ENCODE data around the gene ADGRL3.
"Not testable (repeated sequence)": the region's sequence is repeated elsewhere in the genome, so short reads cannot be mapped to it uniquely, and the experiment has no call there.

ADGRL3 gene

DNA sequence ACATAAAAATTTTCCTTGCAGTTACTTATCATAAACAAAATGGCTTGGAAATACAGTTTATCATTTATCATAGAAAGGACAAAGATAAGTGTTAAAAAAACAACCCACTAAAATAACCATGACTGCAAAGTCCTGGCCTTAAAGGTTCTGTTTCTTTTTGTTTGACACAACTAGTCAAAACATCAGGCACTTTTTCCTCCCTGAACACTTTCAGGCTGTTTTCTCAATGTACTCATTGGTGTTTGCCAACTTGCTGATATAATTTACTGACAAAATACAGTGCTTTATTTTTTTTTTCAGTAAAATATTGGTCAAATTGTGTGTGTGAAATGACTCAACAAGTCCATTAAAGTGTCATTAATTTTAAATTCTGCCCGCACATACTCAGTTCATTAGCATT lies 156.6 kb downstream of the ADGRL3 start:
- Histone ChIP-seq H3K27ac (no peak overlapping the region), H3K27me3 (ENCODE audit: insufficient read depth, low read depth) (no peaks in the 10 kb centered on the region), H3K79me2 (ENCODE audit: insufficient read depth, low read depth) (no peaks in the 10 kb centered on the region), H3K4me3 (IDR thresholded peaks at IDR 0.05; ENCODE audit: insufficient read depth, low read depth, low read length) (no peak overlapping the region), H3K9ac (no peak overlapping the region), H3K36me3 (ENCODE audit: insufficient read depth) (no peaks in the 10 kb centered on the region), H3K4me2 (no peak overlapping the region), H3K4me1 (ENCODE audit: low read depth, poor library complexity, severe bottlenecking) (no peaks in the 10 kb centered on the region), H2AFZ (ENCODE audit: low read depth) (no peak overlapping the region), H4K20me1 (ENCODE audit: insufficient read depth) (no peaks in the 10 kb centered on the region)
- TF ChIP-seq, protein P1, sequence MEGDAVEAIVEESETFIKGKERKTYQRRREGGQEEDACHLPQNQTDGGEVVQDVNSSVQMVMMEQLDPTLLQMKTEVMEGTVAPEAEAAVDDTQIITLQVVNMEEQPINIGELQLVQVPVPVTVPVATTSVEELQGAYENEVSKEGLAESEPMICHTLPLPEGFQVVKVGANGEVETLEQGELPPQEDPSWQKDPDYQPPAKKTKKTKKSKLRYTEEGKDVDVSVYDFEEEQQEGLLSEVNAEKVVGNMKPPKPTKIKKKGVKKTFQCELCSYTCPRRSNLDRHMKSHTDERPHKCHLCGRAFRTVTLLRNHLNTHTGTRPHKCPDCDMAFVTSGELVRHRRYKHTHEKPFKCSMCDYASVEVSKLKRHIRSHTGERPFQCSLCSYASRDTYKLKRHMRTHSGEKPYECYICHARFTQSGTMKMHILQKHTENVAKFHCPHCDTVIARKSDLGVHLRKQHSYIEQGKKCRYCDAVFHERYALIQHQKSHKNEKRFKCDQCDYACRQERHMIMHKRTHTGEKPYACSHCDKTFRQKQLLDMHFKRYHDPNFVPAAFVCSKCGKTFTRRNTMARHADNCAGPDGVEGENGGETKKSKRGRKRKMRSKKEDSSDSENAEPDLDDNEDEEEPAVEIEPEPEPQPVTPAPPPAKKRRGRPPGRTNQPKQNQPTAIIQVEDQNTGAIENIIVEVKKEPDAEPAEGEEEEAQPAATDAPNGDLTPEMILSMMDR (conservative IDR thresholded peaks at IDR 0.05; ENCODE audit: low read depth, low read length) = no peak

DNA sequence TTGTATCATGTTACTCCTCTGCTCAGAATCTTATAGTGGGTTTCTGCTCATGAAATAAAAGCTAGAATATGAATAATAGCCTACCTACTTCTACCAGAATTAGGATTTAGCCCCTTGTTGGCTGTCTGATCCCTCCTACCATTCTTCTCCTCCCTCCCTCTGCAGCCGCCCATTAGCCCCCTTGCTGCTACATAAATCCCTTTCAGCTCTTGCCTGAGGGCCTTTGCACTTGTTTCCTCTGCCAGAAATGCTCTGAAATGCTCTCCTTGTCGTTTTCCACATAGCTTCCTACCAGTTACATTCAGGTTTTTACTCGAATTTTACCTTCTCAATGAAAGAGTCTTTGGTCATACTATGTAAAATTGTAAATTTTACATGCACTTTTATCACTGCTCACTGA lies 159.2 kb downstream of the ADGRL3 start:
- H3K9ac ChIP-seq = no peak overlapping the region
- no peak overlapping the region for H3K4me3 ChIP-seq (IDR thresholded peaks at IDR 0.05; ENCODE audit: insufficient read depth, low read depth, low read length)
- no peaks in the 10 kb centered on the region for H3K79me2 ChIP-seq (ENCODE audit: insufficient read depth, low read depth)
- H2AFZ ChIP-seq (ENCODE audit: low read depth) = no peak overlapping the region
- H4K20me1 ChIP-seq (ENCODE audit: insufficient read depth) = no peaks in the 10 kb centered on the region
- H3K36me3 ChIP-seq (ENCODE audit: insufficient read depth) = no peaks in the 10 kb centered on the region
- H3K27ac ChIP-seq = no peak overlapping the region
- H3K4me1 ChIP-seq (ENCODE audit: low read depth, poor library complexity, severe bottlenecking) = no peaks in the 10 kb centered on the region
- TF ChIP-seq, protein P1 (conservative IDR thresholded peaks at IDR 0.05; ENCODE audit: low read depth, low read length) = no peak
- H3K4me2 ChIP-seq = no peak overlapping the region
- no peaks in the 10 kb centered on the region for H3K27me3 ChIP-seq (ENCODE audit: insufficient read depth, low read depth)

DNA sequence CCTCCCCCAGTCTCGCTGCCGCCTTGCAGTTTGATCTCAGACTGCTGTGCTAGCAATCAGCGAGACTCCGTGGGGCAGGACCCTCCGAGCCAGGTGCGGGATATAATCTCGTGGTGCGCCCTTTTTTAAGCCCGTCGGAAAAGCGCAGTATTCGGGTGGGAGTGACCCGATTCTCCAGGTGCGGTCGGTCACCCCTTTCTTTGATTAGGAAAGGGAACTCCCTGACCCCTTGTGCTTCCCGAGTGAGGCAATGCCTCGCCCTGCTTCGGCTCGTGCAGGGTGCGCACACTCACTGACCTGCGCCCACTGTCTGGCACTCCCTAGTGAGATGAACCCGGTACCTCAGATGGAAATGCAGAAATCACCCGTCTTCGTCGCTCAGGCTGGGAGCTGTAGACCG lies 172.7 kb downstream of the ADGRL3 start:
- not testable (repeated sequence) for H3K9ac ChIP-seq; H4K20me1 ChIP-seq (ENCODE audit: insufficient read depth); H3K79me2 ChIP-seq (ENCODE audit: insufficient read depth, low read depth); H2AFZ ChIP-seq (ENCODE audit: low read depth); H3K4me2 ChIP-seq; H3K4me1 ChIP-seq (ENCODE audit: low read depth, poor library complexity, severe bottlenecking); H3K27ac ChIP-seq; H3K27me3 ChIP-seq (ENCODE audit: insufficient read depth, low read depth); H3K36me3 ChIP-seq (ENCODE audit: insufficient read depth); H3K4me3 ChIP-seq (IDR thresholded peaks at IDR 0.05; ENCODE audit: insufficient read depth, low read depth, low read length)

DNA sequence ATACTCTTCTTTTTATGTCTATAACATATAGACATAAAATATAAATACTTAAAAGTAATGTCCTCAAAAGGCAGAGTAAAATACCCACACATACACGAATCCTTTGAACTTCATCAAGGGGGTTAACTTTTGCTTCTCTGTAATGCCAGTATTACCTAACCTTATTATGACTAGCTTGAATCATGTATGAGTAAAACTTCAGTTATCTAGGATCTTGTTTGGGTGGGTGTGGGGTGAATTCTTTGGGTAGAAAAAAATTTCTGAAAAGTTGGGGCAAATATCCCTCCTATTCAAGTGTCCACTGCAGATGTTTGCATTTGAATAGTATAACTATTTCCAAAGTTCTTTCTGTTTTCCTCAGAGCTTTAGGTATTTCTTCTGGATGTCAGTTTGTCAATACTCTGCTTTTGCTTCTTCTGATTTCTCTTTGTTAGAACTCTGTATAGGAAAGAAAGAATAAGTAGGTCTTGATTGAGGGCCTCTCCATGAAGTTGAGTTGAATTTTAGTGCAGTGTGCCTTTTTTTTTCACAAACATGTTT lies 173.8 kb downstream of the ADGRL3 start:
- no peaks in the 10 kb centered on the region for H3K27me3 ChIP-seq (ENCODE audit: insufficient read depth, low read depth)
- no peak overlapping the region for H3K9ac ChIP-seq
- no peak overlapping the region for H3K4me3 ChIP-seq (IDR thresholded peaks at IDR 0.05; ENCODE audit: insufficient read depth, low read depth, low read length)
- no peaks in the 10 kb centered on the region for H3K36me3 ChIP-seq (ENCODE audit: insufficient read depth)
- no peaks in the 10 kb centered on the region for H3K79me2 ChIP-seq (ENCODE audit: insufficient read depth, low read depth)
- no peak overlapping the region for H2AFZ ChIP-seq (ENCODE audit: low read depth)
- TF ChIP-seq, protein P1 (conservative IDR thresholded peaks at IDR 0.05; ENCODE audit: low read depth, low read length) = no peak
- H4K20me1 ChIP-seq (ENCODE audit: insufficient read depth) = no peaks in the 10 kb centered on the region
- no peak overlapping the region for H3K4me2 ChIP-seq
- no peak overlapping the region for H3K27ac ChIP-seq
- no peaks in the 10 kb centered on the region for H3K4me1 ChIP-seq (ENCODE audit: low read depth, poor library complexity, severe bottlenecking)

DNA sequence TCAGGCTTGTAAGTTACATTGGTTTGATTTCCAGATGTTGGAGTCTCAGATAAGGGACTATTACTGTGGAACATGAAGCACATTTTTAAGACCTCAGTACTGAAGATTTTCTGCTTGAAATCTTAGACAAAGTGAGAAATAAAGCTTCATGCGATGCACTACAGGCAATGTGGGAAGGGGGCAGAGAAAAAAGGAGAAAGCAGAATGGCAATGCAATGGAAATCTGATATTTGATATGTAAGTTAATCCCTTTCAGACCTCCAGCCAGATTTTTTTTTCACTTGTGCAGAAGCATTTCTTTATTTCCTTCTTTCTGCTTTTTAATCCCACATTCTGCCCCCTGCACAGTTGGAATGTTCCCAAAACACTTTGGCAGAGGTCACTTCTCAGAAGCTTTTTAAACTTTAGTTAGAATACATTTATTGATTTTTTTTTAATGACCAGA lies 174.3 kb downstream of the ADGRL3 start:
- Histone ChIP-seq H3K27ac (no peak overlapping the region), H3K4me3 (IDR thresholded peaks at IDR 0.05; ENCODE audit: insufficient read depth, low read depth, low read length) (no peak overlapping the region), H4K20me1 (ENCODE audit: insufficient read depth) (no peaks in the 10 kb centered on the region), H3K4me2 (no peak overlapping the region), H3K9ac (no peak overlapping the region), H3K27me3 (ENCODE audit: insufficient read depth, low read depth) (no peaks in the 10 kb centered on the region), H3K79me2 (ENCODE audit: insufficient read depth, low read depth) (no peaks in the 10 kb centered on the region), H3K4me1 (ENCODE audit: low read depth, poor library complexity, severe bottlenecking) (no peaks in the 10 kb centered on the region), H3K36me3 (ENCODE audit: insufficient read depth) (no peaks in the 10 kb centered on the region), H2AFZ (ENCODE audit: low read depth) (no peak overlapping the region)
- TF ChIP-seq, protein P1 (conservative IDR thresholded peaks at IDR 0.05; ENCODE audit: low read depth, low read length) = no peak
